ENCODE data around the gene SCUBE1.

DNA sequence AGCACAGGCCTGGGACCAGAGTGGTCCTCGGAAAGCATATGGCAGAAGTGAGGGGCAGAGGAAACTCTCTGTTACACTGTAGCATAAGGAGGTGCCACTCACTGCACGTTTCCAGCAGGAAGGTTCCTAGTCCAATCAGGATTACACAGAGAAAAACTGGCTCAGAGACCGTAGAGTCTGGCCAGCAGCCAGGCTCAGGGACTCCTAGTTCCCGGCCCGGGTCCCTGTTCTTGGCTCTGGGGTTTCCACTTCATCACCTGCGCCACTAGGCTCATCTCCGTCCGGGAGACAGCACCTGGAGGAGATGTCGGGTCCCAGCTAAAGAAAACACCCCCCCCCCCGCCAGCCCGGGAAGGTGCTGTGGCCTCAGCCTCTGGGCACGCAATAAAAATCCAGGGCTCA is 157.3 kb downstream of the SCUBE1 start:
- TF ChIP-seq, protein P1, sequence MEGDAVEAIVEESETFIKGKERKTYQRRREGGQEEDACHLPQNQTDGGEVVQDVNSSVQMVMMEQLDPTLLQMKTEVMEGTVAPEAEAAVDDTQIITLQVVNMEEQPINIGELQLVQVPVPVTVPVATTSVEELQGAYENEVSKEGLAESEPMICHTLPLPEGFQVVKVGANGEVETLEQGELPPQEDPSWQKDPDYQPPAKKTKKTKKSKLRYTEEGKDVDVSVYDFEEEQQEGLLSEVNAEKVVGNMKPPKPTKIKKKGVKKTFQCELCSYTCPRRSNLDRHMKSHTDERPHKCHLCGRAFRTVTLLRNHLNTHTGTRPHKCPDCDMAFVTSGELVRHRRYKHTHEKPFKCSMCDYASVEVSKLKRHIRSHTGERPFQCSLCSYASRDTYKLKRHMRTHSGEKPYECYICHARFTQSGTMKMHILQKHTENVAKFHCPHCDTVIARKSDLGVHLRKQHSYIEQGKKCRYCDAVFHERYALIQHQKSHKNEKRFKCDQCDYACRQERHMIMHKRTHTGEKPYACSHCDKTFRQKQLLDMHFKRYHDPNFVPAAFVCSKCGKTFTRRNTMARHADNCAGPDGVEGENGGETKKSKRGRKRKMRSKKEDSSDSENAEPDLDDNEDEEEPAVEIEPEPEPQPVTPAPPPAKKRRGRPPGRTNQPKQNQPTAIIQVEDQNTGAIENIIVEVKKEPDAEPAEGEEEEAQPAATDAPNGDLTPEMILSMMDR (IDR thresholded peaks at IDR 0.05), result no peak
- TF ChIP-seq POLR2A (IDR thresholded peaks at IDR 0.05), result no peak
